Measurements from ENCODE around the gene APH1A. TPM values are rescaled to one million over a fixed set of nuclear protein-coding genes. Genes with fewer than 3 reads are reported as not detected.
A peak's percentile ranks its signal among the peaks of the same experiment; 100 is the strongest.

Gene APH1A
- total and polyA plus RNA-seq, 9 of the 15 experiments (the other 6 are each of a cell fraction or from before 2014, with no cell fraction given) = 5.6 to 123 (median 77.0) TPM

DNA sequence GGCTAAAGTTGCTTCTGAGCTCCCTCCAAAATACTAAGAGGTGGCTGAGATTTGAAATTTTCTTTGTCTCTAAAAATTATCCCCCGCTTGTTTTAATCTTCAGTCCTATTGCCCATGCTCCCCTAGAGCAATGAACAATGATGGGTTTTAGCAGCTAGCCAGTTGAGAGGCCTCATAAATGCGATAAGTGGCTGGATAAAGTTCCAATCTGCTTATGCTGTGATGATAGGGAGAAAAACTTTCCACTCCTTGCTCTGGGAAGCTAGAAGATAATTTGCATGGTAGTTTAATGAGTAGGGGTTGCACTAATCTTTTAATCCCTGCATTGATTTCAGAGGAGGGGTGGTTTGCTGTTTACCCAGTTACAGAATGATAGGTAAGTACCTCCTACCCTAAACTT, 42.9 kb upstream of the APH1A start (continued):
- TF ChIP-seq, protein P1, sequence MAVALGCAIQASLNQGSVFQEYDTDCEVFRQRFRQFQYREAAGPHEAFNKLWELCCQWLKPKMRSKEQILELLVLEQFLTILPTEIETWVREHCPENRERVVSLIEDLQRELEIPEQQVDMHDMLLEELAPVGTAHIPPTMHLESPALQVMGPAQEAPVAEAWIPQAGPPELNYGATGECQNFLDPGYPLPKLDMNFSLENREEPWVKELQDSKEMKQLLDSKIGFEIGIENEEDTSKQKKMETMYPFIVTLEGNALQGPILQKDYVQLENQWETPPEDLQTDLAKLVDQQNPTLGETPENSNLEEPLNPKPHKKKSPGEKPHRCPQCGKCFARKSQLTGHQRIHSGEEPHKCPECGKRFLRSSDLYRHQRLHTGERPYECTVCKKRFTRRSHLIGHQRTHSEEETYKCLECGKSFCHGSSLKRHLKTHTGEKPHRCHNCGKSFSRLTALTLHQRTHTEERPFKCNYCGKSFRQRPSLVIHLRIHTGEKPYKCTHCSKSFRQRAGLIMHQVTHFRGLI (CRISPR knock-in tag; IDR thresholded peaks at IDR 0.05) = no peak
- no peak for TF ChIP-seq ILF3 (IDR thresholded peaks at IDR 0.05; ENCODE audit: borderline replicate concordance)

DNA sequence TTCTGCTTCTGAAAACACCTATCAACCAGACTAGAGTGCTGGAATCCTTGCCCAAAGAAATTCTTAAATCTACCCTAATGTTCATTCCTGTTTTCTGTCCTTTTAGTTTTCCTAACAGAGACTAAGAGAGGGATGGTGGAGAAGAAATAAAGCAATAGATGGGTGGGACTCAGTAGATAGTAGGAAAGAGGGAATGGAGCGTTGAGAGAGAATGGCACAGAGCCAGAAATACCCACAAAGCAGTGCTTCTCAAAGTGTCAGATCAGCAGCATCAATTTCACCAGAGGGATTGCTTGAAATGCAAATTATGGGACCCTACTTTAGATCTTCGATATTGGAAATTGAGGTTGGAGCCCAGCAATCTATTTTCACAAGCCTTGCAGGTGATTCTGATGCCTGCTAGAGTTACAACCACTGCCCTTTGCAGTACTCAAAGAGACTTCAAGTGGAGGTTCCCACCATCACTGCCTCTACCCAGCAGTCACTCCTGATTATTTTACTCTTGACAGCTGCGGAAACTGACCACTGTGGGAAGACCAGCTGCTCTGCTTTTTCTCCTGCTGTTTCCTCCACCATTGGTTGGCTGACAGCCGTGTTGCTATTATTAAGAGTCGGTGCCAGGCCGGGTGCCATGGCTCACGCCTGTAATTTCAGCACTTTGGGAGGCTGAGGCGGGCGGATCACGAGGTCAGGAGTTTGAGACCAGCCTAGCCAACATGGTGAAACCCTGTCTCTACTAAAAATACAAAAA, 41.1 kb upstream of the APH1A start:
- Histone ChIP-seq H2AFZ (ENCODE audit: low read depth, low read length) (no peak overlapping the region), H3K79me2 (ENCODE audit: control insufficient read depth, insufficient read depth, low read length) (no peaks in the 10 kb centered on the region), H3K9me1 (ENCODE audit: control insufficient read depth, insufficient read depth, low read length) (no peaks in the 10 kb centered on the region), H3K27ac (ENCODE audit: extremely low read depth, low read depth, low read length) (no peak overlapping the region), H3K36me3 (ENCODE audit: control insufficient read depth, insufficient read depth, low read length) (peaks cover 30% of the 10 kb centered on the region), H3K9ac (ENCODE audit: insufficient read depth in 1 of 2, low read depth in 2 of 2, low read length in 2 of 2) (no peak overlapping the region), H3K27me3 (ENCODE audit: control insufficient read depth in 2 of 2, insufficient read depth in 2 of 2, low read length in 2 of 2) (no peaks in the 10 kb centered on the region), H3K9me3 (replicated peaks; ENCODE audit: control insufficient read depth, insufficient read depth, low read depth, low read length) (no peaks in the 10 kb centered on the region), H4K20me1 (replicated peaks; ENCODE audit: control insufficient read depth, insufficient read depth, low read length) (0 out of 2 replicates have a peak, but pooled peaks cover 4% of the 10 kb centered on the region), H3K4me1 (replicated peaks in 1 of 2; ENCODE audit: control insufficient read depth in 2 of 2, insufficient read depth in 2 of 2, low read length in 2 of 2) (peaks cover 0 to 12% of the 10 kb centered on the region in 2 experiments; a peak in 2 of 5 replicates), H3K4me2 (ENCODE audit: insufficient read depth, low read length) (no peak overlapping the region), H3K4me3 (no peak overlapping the region)
- ChIA-PET CTCF (ENCODE audit: low intra/inter-chr PET ratio) (no interaction called here), POLR2A (interaction anchor here (0.5 to 0.7 kb wide), 3 partner anchors 8 to 72 kb away, joined by 3 to 5 read pairs (median 3); partner anchors contain the start of gene APH1A)
- ATAC-seq (no peak), DNase-seq (ENCODE audit: extremely low read depth in 1 of 4, low spot score in 3 of 4) (no peak), FAIRE-seq (no peak)
- in situ Hi-C loops (cut with MboI) (no loop called here), intact Hi-C loops (cut with micrococcal nuclease) (no loop called here)
- BruUV-seq (replicated peaks) = no TSS peak
- TF ChIP-seq RBM22 (IDR thresholded peaks at IDR 0.05; ENCODE audit: low read depth, low read length, poor library complexity, severe bottlenecking) (no peak), E2F8 (IDR thresholded peaks at IDR 0.05; ENCODE audit: low read depth, partially characterized antibody) (peak; percentile 16), ZNF707 (CRISPR knock-in tag; conservative IDR thresholded peaks at IDR 0.05) (no peak), NFIC (IDR thresholded peaks at IDR 0.05) (peak; percentile 90), PTBP1 (IDR thresholded peaks at IDR 0.05; ENCODE audit: low read depth, low read length) (no peak), SRSF3 (IDR thresholded peaks at IDR 0.05; ENCODE audit: insufficient read depth, low read length) (no peak)
- WGBS (ENCODE audit: insufficient coverage, low coverage, missing lambda C conversion rate) = 77% methylated on average over 10 of the region's 10 CpGs

Measured in K562 (cell line).